K562 (cell line): ENCODE results near the gene UTRN. TPM values are rescaled to one million over a fixed set of nuclear protein-coding genes. Genes with fewer than 3 reads are reported as not detected.

Source experiments
- ATF2 ChIP-seq: sonication (generic); formaldehyde crosslinking; IDR thresholded peaks from 2 replicates; pipeline ENCODE4 v1.8.1; 2022; ENCODE audit warnings: missing genetic modification reagents
- CEBPZ ChIP-seq: fragments of 150-350 bp; IDR thresholded peaks from 2 replicates; pipeline ENCODE4 v1.6.1; 2014; ENCODE audit warnings: low read depth, mild to moderate bottlenecking, low read length, borderline replicate concordance
- CREB1 ChIP-seq, 2 experiments: sonication (generic) in 1 of 2; formaldehyde crosslinking in 1 of 2; IDR thresholded peaks; 2 replicates each; pipeline versions ENCODE4 v1.6.1 to v1.8.0; 2012 to 2022; ENCODE audit warnings: inconsistent platforms in 1 of 2, mild to moderate bottlenecking in 1 of 2, missing genetic modification reagents in 1 of 2, moderate library complexity in 1 of 2
- FIP1L1 ChIP-seq: fragments of 200-400 bp; formaldehyde crosslinking; IDR thresholded peaks from 2 replicates; pipeline ENCODE4 v1.6.1; 2018; ENCODE audit warnings: mild to moderate bottlenecking, low read depth, low read length; ENCODE audit not compliant: poor library complexity, severe bottlenecking
- MCM3 ChIP-seq: fragments of 450-650 bp; IDR thresholded peaks from 2 replicates; pipeline ENCODE4 v1.6.1; 2016
- PCBP1 ChIP-seq: fragments of 200-400 bp; formaldehyde crosslinking; IDR thresholded peaks from 2 replicates; pipeline ENCODE4 v1.6.1; 2018; ENCODE audit warnings: mild to moderate bottlenecking, low read depth, low read length; ENCODE audit not compliant: poor library complexity, severe bottlenecking
- RNF219 ChIP-seq: fragments of 250-450 bp; sonication (Bioruptor Pico); IDR thresholded peaks from 2 replicates; pipeline ENCODE4 v1.5.0; 2022; ENCODE audit warnings: mild to moderate bottlenecking
- SMAD4 ChIP-seq: fragments of 250-450 bp; sonication (Bioruptor Pico); conservative IDR thresholded peaks from 2 replicates; pipeline ENCODE4 v1.8.0; 2021; ENCODE audit warnings: inconsistent platforms, mild to moderate bottlenecking, moderate library complexity
- ZBTB11 ChIP-seq, 3 experiments: fragments of 200-800 bp in 1 of 3; fragments of 250-450 bp in 1 of 3; fragments of 450-650 bp in 1 of 3; sonication (Bioruptor Pico) in 1 of 3; sonication (Bioruptor generic) in 1 of 3; formaldehyde crosslinking in 1 of 3; IDR thresholded peaks; 2 replicates each; pipeline versions ENCODE4 v1.6.1 to v1.8.0; 2016 to 2022; ENCODE audit warnings: mild to moderate bottlenecking in 2 of 3, missing genetic modification characterization in 2 of 3, missing compliant biosample characterization in 1 of 3, moderate library complexity in 1 of 3
- ZBTB12 ChIP-seq: fragments of 250-450 bp; sonication (Bioruptor Pico); IDR thresholded peaks from 2 replicates; pipeline ENCODE4 v1.4.0; 2020
- ZNF282 ChIP-seq: sonication (generic); formaldehyde crosslinking; IDR thresholded peaks from 2 replicates; pipeline ENCODE4 v1.8.1; 2023; ENCODE audit warnings: missing genetic modification reagents
- polyA plus RNA-seq, 8 experiments: library from polyadenylated mRNA; depleted of rRNA in 4 of 8; stranded (reverse) in 5 of 8; unstranded in 3 of 8; fragments of >200 nt; fragmentation: Nextera tagmentation in 2 of 8; fragmentation: Illumina TruSeq in 1 of 8; extraction: Ambion mirVana in 2 of 8; extraction: Trizol in 1 of 8; gene quantifications; 2 replicates each; pipeline versions ENCODE4 v1.2.1 to v1.2.3, GENCODE V29; 2011 to 2014; ENCODE audit warnings: inconsistent platforms in 1 of 8, missing spikeins in 1 of 8
- total RNA-seq, 7 experiments: library from RNA; depleted of rRNA in 6 of 7; stranded (reverse); fragments of >200 nt in 6 of 7; fragmentation: Illumina TruSeq in 2 of 7; extraction: Trizol in 2 of 7; gene quantifications; 2 replicates each; pipeline versions ENCODE4 v1.2.1 to v1.2.3, GENCODE V29; 2011 to 2021; ENCODE audit warnings: low replicate concordance in 1 of 7

UTRN gene
- total and polyA plus RNA-seq, 9 of the 15 experiments (the other 6 are each of a cell fraction or from before 2014, with no cell fraction given): 0.94 to 22.4 (median 10.0) TPM

- 0 out of 2 replicates have a peak, but pooled peaks have one; percentile 36 for TF ChIP-seq ATF2 (CRISPR knock-in tag)
- no peak for TF ChIP-seq CEBPZ
- TF ChIP-seq ZBTB11 (CRISPR knock-in tag; IDR thresholded peaks at IDR 0.05): no peak
- peak; percentile 32 for TF ChIP-seq FIP1L1
- TF ChIP-seq ZNF282 (CRISPR knock-in tag): peak; percentile 78; the same call in 1 of the 2 replicates
- TF ChIP-seq ZBTB12 (CRISPR knock-in tag): 0 out of 2 replicates have a peak, but pooled peaks have one; percentile 42
- TF ChIP-seq CREB1 (IDR thresholded peaks at IDR 0.05): no peak
- 0 out of 2 replicates have a peak, but pooled peaks have one; percentile 39 for TF ChIP-seq CREB1 (CRISPR knock-in tag; IDR thresholded peaks at IDR 0.05)
- TF ChIP-seq PCBP1: peak; percentile 77
- TF ChIP-seq RNF219: no peak
- peak; percentile 50 for TF ChIP-seq SMAD4 (CRISPR knock-in tag)
- no peak for TF ChIP-seq MCM3
These were observed at the start of gene UTRN (continued) for GRCh38 chr6:144284783-144285547.
